NCI-H1436 treated with DMSO at 0.1 percent for 48 hours (cell line): ENCODE measurements around the gene TNS2.

Experiments used
- DNase-seq: peaks from one replicate; lab custom pipeline; 2025; lab: John Stamatoyannopoulos, UW

TNS2 gene

DNA sequence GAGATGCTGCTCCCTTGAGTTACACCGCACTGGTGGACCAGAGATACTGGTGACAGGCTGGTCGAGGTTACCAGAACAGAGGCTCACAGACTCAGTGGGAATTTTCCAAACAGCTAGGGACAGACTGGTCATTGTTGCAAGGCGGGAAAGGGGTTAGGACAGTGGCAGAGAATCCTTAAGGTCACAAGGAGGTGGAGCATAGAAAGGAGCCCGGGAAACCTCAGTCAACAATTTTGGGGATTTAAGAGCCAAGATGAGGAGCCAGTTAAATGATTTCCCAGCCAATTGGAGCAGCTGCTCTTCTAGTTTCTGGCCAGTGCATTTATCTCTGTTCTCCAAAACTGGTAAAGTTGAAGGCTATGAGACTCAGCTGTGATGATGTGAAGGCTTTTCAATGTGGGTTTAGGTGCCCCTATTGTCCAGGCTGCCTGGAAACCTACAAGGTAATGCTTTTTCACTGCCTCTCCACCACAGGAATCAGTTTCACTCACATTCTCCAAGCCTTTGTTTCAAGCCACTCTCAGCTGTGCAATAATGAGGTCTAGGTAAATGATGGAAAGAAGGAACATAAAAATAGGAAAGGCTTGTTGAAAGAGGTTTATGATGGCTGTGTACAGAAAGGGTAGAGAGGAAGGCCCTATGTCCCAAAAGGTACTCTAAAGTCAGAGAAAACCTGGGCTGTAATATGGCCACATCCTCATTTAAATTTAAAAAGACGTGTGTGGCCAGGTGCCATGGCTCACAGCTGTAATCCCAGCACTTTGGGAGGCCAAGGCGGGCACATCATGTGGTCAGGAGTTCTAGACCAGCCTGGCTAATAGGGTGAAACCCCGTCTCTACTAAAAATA, 7.0 kb upstream of the TNS2 start:
- DNase-seq = no peak

- DNase-seq = no peak
Measured at GRCh38 chr12:53044052-53044581, 5.7 kb upstream of the TNS2 start.

GRCh38 chr12:53044896-53045695, 4.8 kb upstream of the TNS2 start:
- no peak for DNase-seq

DNA sequence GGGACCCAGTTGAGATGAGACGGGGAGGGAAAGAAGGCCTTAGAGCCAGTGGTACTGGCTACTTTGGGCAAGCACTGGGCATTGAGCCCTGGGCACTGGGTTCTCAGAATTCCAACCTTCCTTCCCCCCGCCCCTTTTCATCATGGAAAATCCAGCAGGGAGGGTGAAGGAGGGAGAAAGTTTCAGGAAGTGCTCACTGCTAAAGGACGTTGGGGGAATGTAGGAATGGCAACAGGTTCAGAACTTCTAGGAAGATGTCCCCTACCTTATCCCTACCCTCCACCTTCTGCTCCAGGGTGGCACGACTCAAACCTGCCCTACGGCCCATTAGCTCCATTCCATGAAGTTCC, 4.2 kb upstream of the TNS2 start:
- no peak for DNase-seq

- DNase-seq = no peak
Measured at GRCh38 chr12:53046655-53047220, 3.1 kb upstream of the TNS2 start.

DNA sequence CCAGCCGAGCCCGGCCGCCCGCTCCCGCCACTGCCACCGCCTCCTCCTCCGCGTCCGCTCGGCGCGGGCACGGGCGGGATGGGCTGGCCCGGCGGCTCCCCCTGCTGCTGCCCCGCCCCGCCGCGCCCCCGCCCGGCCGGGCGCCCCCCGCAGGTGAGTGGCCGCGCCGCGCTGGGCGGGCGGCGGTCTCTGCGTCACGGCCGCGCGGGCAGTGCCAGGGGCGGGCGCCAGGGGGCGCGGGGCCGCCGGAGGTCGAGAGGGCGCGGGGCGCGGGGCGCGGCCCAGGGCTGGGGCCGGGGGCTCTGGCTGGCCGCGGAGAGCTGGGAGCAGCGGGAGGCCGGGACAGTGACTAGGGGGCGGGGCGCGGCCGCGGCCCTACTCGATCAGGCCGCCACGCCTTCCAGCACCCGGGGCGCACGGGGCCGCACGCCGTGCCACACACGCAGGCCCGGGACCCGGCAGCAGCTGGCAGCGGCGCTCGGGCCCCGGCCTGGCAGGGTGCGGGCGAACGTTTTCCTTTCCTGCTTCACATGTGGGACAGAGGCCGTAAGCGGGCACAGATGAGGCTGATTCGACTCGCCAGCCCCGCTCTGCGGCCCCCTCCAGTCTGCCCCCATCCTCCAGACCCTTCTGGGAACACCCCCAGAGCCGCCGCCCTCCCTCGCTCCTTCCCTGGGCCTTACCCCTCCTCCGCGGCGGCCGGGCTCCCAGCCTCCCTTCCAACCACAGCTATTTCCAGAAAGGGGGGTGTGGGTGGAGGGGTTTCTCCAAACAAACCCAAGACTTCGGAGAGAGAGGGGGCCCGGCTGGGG, 2.4 kb upstream of the TNS2 start:
- DNase-seq = no peak

GRCh38 chr12:53048033-53048779, 1.7 kb upstream of the TNS2 start:
- no peak for DNase-seq

GRCh38 chr12:53048780-53049401, 974 bp upstream of the TNS2 start:
- DNase-seq = no peak

GRCh38 chr12:53050426-53051057, 677 bp downstream of the TNS2 start:
- no peak for DNase-seq

GRCh38 chr12:53051058-53051880, 1.4 kb downstream of the TNS2 start:
- no peak for DNase-seq

GRCh38 chr12:53051881-53052412, 2.1 kb downstream of the TNS2 start:
- no peak for DNase-seq

GRCh38 chr12:53052419-53053217, 2.8 kb downstream of the TNS2 start:
- no peak for DNase-seq

DNA sequence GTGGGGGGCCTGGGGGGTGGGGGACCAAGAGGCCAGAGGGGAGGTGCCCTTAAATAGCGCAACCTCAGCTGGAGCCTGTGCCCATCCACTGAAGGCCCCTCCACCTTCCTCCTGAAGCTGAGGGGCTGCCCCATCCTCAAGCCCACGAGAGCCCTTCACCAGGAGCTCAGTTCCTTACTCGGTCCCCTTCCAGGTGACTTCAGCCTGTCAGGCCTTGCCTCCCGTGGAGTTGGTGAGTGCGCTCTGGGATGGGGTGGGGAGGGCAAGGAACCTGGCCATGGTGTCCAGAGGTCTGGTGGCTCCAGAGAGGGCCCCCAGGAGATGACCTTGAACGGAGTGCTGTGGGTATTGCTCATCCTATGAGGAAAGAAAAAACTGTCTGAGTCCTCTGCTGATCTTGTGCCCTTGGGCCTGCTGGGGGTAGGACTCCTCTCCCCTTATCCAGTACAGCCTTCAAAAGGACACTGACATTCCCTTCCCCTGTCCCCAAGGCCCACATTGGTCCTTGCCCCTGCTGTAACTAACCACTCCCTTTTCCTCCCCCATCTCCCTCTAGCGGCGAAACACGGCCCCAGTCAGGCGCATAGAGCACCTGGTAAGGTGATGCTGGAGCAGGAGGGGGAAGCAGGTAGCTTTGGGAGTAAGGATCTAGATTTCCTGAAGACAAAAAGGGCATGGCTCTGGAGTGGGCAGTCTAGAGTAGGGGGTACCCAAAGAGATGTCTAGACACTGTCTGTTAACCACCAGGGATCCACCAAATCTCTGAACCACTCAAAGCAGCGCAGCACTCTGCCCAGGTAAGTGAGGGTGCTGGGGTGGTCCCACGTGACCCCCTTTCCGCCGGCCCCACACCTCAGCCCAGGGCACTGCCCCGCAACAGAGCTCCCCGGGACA, 3.6 kb downstream of the TNS2 start:
- DNase-seq = no peak

DNA sequence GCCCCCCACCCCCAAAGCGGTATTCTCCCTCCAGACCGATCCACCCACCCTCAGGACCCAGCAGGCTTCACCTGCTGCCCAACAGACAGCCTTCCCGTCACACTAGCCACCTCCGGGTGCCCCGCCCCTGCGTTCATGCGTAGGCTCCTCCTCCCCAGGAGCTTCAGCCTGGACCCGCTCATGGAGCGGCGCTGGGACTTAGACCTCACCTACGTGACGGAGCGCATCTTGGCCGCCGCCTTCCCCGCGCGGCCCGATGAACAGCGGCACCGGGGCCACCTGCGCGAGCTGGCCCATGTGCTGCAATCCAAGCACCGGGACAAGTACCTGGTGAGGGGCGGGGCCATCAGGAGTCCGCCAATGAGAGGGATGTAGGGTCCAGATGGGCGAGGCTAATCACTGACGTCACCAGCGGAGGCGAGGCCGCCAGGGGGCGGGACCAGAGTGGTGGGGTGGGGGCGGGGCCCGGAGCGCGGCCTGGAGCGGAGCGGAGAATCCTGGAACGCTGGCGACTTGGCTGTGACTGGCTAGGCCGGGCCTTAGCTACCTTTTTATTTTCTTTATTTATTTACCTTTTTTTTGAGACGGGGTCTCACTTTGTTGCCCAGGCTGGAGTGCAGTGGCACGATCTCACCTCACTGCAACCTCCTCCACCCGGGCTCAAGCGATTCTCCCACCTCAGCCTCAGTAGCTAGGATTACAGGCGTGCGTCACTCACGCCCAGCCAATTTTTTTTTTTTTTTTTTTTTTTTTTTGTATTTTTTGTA, 4.4 kb downstream of the TNS2 start:
- peak; percentile 78 for DNase-seq

DNA sequence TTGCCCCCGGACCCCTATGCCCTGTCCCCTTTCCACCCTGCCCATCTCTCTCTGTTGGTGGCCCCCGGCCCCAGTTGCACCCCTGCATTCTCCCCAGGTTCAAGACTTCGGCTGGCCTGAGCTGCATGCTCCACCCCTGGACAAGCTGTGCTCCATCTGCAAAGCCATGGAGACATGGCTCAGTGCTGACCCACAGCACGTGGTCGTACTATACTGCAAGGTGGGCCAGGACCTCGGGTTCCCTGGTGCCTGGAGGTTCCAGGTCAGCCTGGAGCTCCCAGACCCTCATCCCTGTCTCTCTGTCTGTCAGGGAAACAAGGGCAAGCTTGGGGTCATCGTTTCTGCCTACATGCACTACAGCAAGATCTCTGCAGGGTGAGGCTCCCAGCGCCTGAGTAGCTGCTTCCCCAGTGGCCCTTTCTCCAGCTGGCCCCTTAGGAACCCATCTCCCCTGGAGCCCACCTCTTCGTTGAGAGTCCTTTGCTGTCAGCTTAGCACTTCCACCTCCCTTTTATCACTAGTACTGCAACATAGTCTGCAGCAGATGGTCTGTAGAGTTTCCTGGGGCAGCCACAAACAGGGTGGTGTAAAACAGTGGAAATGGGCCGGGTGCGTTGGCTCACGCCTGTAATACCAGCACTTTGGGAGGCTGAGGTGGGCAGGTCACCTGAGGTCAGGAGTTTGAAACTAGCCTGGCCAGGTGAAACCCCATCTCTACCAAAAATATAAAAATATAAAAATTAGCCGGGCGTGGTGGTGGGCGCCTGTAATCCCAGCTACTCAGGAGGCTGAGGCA, 5.8 kb downstream of the TNS2 start:
- no peak for DNase-seq

GRCh38 chr12:53056296-53056695, 6.4 kb downstream of the TNS2 start:
- no peak for DNase-seq
